ENCODE measurements around the gene PRDX5.

PRDX5 gene

DNA sequence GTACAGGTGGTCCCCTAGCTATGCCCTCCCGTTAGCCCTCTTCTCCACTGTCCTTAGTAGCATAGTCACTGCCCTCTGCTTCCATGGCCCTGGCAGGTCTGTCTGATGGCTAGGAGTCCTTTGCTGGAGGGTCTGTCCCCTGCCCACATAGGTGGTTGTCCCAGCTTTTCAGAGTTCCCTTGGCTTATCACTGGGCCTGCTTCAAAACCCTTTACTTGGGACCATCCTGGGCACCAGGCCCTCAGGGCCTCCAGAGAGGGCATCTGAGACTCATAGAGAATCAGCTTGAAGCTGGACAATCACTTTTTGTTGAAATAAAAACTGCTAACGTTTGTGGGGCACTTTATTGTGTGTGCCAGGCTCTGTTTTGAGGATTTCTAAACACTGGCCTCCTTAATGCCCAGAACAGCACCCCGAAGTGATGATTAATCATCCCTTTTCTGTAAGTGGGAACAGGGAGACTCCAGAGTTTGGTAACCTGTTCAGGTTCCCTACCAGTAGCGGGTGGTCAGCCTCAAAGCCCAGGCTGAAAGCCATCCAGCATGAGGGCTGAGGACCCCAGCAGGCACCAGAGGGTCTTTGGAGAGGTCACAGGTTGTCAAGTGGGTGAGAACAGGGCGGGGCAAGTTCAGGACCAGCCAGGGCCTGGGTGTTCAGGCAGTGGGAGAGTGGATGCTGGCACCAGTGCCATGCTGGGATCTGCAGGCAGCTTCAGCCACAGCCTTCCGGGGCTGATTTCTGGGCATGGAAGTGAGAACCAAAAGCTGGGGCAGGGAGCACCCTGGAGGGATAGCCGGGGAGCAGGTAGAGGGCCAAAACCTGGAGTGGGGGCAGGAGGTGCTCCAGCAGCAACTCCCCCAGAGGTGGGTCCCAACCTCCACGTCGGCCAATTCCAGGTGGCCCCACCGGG, 27.3 kb upstream of the PRDX5 start:
- no peak for DNase-seq (ENCODE audit: low read depth)

DNA sequence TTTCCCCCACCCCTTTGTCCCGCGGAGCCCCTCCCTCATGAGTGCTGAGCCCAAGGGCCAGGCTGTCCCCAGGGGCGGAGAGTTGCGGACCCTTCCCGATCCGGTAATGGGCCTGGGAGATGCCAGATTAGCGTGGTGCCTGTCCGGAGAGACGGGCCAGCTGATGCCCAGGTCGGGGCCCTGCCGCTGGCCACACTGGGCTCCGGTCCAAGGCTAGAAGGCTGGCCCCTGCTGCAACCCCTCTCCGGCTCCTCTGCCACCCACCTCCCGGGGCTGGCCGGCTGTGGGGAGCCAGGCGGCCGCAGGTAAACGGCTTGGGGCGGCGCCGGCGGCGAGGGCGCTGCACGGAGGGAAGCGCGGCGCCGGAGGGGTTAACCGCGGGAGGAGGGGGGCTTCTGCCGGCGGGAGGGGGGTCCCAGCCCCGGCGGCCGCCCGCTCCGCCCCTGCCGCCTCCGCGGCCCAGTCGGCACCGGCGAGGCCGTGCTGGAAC, 26.6 kb upstream of the PRDX5 start, which contains the start of gene KCNK4:
Gene KCNK4 (plus strand): TSS at position 41 of the 490 bp plus-strand sequence. CDS start 1,717 bp downstream, outside the sequence.
- DNase-seq (ENCODE audit: low read depth) = no peak

DNA sequence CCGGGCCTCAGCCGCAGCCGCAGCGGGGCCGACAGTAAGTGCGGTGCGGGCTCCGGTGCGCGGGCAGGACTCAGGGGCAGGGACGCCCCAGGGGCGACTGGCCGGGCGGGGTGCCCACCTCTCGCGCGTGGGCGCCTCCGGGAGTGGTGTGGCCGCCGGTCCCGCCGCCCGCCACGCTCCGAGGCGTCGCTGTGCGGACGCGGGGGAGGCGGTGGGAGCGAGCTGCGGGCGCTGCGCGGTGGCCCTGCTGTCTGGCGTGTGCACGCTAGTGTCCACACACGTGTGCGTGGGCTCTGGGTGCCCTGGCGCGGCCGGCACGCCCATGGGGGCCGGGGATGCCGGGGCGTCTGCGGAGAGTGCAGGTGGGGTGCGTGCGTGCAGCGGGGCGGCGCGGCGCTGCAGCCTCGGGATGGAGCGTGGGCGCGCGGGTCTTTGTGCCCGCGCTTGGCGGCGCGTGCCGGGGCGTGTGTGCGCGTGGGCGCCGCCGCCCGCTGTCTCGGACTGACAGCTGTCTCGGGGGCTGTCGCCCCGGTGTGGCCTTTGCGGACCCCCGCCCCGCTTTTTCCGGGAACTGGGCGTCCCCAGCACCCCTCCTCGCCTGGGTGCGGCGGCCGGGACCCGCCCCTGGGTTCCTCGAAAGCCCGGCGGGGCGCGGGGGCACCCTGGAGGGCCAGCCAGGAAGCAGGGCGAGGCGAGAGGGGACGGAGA, 26.0 kb upstream of the PRDX5 start:
- no peak for DNase-seq (ENCODE audit: low read depth)

DNA sequence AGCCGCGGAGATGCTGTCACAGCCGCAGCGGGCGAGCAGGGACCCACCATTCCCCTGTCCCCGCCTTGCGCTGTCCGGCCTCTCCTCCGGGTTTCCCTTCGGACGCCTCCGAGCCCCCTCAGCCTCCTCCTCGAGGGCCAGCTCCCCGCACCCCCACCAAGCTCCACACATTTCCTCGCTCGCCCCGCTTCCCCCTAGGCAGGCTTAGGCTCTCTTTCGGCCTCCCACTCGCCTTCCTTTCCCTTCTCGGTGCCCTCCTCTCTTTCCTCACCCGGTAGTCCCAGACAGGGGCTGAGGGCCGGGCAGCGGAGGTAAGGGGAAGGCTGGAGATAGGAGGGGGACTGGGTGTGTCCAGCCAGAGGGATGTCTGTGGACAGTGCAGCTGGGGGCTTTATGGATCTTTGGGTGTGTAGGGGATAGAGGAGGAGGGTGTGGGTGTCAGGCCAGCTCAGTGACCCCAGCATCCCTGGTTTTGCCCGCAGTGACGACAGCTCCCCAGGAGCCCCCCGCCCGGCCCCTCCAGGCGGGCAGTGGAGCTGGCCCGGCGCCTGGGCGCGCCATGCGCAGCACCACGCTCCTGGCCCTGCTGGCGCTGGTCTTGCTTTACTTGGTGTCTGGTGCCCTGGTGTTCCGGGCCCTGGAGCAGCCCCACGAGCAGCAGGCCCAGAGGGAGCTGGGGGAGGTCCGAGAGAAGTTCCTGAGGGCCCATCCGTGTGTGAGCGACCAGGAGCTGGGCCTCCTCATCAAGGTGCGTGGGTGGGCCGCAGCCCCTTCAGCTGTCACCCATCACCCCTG, 25.3 kb upstream of the PRDX5 start:
- DNase-seq (ENCODE audit: low read depth) = no peak

- no peak for DNase-seq (ENCODE audit: low read depth)
Measured at GRCh38 chr11:64294774-64295173, 23.1 kb upstream of the PRDX5 start.

- DNase-seq (ENCODE audit: low read depth) = no peak
Measured at GRCh38 chr11:64295760-64296159, 22.2 kb upstream of the PRDX5 start.

- DNase-seq (ENCODE audit: low read depth) = no peak
Measured at GRCh38 chr11:64296236-64296635, 21.7 kb upstream of the PRDX5 start.

- DNase-seq (ENCODE audit: low read depth) = no peak
Measured at GRCh38 chr11:64296830-64297698, 20.9 kb upstream of the PRDX5 start.

DNA sequence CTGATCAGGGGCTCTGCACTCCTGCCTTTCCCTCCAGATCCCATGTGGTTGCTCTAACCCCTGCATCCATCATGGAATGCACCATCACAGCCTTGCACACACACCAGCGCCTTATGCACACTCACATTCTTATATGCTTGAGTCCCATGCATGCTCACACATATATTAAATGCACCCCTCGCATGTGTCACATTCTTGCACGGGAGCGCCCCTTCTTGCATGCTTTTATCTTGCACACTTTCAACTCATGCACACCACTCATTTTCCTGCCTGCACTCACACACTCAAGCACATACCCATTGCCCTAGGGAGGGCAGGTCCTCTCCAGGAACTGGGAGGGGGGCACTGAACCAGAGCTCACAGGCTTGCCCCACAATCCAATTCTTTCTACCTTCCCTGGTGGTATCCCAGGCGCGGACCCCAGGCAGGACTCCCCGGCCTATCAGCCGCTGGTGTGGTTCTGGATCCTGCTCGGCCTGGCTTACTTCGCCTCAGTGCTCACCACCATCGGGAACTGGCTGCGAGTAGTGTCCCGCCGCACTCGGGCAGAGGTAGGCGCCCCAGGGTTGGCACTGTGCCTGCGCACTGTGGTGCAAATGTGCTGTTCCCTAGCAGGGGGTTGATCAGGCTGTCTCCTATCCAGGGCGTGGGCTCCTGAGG, 20.1 kb upstream of the PRDX5 start:
- no peak for DNase-seq (ENCODE audit: low read depth)

DNA sequence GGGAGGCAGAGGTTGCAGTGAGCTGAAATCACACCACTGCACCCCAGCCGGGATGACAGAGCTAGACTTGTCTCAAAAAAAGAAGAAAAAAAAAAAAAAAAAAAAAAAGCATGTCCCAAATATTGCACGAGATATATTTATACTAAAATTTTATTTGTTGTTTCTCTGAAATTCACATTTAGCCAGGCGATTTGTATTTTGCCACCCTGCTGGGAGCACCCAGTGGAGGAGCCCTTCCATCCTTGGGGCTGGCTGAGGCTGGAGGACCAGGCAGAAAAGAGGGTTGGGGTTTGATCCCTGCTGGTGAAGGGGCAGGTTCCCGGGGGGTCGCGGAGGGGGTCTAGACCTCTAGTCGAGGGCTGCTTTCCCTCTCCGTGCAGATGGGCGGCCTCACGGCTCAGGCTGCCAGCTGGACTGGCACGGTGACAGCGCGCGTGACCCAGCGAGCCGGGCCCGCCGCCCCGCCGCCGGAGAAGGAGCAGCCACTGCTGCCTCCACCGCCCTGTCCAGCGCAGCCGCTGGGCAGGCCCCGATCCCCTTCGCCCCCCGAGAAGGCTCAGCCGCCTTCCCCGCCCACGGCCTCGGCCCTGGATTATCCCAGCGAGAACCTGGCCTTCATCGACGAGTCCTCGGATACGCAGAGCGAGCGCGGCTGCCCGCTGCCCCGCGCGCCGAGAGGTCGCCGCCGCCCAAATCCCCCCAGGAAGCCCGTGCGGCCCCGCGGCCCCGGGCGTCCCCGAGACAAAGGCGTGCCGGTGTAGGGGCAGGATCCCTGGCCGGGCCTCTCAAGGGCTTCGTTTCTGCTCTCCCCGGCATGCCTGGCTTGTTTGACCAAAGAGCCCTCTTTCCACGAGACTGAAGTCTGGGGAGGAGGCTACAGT, 18.7 kb upstream of the PRDX5 start:
- DNase-seq (ENCODE audit: low read depth) = no peak

DNA sequence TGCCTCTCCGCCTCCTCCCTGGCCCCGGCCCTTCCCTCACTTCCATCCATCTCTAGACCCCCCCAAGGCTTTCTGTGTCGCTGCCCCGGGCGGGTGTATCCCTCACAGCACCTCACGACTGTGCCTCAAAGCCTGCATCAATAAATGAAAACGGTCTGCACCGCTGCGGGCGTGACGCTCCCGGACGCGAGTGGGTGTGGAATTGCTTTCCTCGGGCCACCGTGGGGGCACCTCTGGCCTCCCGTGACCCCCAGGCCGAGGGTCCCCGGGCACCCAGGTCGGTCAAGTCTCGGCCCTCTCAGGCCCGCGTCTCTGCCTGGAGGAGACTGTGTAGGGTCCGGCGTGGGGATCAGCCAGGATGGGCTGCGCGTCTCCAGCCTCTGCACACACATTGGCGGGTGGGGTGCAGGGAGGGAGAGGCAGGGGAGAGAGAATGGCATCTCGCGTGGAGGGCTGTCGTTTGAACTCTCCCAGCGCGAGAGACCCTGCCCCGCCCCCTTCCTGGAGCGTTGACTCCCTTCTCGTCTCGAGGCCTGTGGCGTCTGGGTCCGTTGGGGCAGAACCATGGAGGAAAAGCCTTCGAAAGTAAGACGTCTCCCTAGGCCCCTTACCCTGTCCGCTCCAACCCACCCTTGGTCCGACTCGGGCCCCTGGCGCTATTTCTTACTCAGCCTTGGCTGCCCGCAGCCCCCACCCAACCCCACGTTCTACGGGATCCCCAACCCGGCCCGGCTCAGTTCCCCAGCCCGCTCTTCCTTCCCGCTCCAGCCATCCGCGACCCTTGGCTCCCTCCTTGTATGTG, 17.9 kb upstream of the PRDX5 start, which contains the start of gene CATSPERZ:
Gene CATSPERZ (plus strand): TSS at position 512 of the 802 bp plus-strand sequence. CDS start 53 bp downstream, at position 565.
- DNase-seq (ENCODE audit: low read depth) = no peak

- DNase-seq (ENCODE audit: low read depth) = no peak
Measured at GRCh38 chr11:64303109-64304031, 14.6 kb upstream of the PRDX5 start.

DNA sequence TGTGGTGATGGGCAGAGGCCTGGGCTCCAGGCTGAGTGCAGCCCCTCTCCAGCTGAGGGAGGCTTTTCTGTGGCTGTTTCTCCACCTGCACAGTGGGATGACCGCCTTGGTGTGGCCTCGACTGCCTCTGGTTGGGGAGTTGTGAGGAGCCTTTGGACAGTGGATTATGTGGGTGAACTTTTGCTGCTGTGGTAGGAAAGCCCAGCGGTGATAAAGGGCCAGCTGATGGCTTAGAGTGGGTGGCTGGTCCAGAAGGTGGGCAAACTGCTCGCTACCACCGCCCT, 13.9 kb upstream of the PRDX5 start:
- no peak for DNase-seq (ENCODE audit: low read depth)

DNA sequence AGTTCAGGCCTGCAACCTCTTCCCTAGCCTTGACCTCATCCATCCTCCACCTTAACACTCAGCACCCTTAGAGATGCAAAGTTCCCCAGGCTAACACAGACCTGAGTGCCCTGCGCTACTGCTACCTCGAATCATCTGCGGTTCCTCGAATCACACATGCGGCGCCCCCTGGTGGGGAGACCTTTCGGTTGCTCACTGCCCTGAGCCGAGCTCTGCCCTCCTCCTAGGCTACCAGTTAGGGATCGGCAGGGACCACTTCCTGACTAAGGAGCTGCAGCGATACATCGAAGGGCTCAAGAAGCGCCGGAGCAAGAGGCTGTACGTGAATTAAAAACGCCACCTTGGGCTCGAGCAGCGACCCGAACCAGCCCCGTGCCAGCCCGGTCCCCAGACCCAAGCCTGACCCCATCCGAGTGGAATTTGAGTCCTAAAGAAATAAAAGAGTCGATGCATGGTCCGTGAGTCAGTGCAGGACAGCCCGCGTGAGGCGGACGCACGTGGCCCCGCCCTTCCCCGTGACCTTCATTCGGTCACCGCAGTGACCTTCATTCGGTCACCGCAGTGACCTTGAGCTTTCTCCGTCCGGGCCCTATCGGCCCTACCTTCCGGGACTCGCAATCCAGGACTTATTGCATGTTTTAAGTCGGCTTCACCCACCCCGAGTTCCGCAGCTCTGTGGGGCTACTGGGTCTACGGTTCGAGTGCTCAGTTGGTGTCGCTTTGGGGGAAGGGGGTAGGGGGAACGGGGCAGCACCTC, 13.4 kb upstream of the PRDX5 start:
- peak; percentile 65 for DNase-seq (ENCODE audit: low read depth)

DNA sequence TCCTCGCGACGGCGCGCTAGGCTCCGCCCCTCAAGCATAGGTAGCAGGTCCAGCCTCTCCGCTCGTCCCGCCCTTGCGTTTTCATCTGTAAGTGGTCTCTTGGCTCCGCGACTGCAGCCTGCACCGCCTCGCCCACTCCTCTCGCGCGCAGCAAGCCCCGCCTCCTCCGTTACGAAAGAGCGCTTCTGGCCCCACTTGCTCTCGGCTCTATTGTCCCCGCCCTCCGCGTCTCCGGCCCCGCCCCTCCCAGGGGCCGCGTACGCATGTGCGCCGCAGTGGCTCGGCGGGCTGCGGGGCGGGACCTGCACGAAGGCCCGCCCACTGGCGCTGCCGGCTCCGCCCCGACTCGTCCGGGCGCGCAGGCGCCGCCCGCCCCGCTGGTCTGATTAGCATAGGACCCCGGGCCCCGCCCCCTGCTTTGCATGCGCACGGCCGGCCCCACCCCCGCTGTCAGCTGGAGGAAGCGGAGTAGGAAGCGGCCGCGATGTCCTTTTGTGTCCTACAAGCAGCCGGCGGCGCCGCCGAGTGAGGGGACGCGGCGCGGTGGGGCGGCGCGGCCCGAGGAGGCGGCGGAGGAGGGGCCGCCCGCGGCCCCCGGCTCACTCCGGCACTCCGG, 12.7 kb upstream of the PRDX5 start, which contains the start of gene ESRRA:
Gene ESRRA (plus strand): TSS at position 450 of the 616 bp plus-strand sequence. CDS start 1,656 bp downstream, outside the sequence.
- peak; percentile 93 for DNase-seq (ENCODE audit: low read depth)
